GM19395 (cell line): ENCODE measurements around the gene DUSP15.
"Not testable (repeated sequence)": the region's sequence is repeated elsewhere in the genome, so short reads cannot be mapped to it uniquely, and the experiment has no call there.

Source experiments
- ATAC-seq: cut with Tn5 transposase; IDR thresholded peaks from one replicate; pipeline ENCODE4 v1.9.1; 2021; ENCODE audit warnings: mild to moderate bottlenecking, moderate library complexity; ENCODE audit not compliant: unreplicated experiment

DUSP15 gene

DNA sequence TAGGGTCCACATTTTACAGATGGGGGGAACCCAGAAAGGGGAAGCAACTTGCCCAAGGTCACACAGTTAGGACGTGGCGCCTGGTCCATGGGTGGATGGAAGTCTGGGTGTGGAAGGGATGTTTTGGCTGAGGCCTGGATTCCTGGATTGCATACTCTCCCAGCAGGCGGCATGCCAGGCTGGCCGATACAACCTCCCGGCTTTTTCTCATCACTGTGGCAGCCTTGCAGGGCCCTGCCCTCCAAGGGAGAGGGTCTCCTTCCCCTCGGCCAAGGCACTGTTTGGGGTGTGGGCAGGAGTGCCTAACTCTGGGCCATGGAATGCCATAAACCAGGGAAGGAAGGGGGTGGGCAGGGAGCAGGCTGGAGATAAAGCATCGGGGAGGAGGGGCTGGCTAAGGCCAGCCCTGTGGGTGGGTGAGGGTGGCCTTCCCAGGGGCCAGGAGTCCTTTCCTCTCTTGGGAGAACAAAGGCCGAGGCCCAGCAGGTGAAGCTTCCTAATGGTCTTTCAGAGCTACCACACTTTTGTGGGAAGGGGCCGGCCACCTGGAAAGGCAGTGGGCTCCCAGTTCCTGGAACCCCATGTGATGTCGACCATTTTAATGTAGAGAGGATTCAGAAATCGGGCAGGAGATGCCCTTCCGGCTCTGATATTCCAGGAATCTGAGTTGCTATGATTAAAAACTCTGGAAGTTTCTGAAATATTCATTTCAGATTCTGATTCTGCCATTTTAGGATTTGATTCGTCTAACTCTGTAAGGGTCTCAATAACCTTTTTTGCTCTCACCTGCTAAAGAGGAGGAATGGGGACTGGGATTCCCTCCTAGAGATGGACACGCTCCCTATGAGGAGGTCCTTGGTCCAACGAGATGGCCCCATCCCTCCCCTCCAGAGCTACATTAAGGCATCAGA, 29.2 kb downstream of the DUSP15 start:
- no peak for ATAC-seq

DNA sequence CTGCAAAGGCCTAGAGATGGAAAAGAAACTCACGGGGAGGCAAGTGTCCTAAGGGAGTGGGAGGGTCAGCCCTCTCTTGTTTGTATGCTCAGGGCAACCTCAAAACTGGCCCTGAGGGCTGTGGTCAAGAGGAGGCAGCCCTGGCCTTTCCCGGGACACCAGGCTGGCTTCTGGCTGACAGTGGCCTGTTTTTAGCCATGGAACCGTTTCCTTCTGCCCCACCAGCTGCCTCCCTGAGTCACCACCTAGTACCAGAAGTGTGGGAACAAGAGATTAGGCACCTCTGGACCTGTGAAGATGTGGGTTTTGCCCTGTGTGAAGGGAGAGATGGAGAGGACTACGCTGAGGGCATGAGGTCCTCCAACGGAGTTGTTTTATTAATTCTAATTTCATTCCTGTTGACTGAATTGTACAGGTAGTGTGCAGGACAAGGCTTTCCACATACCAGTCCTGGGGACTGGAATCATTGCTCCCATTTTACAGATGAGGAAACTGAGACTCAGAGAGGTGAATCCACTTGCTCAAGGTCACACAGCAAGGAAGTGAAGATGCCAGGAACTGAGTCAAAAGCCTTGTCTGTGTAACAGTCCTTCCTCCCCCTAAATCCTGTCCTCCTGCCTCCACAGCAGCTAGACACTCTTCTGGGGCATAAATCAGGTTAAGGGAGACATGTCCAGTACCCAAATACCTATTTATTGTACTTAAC, 30.4 kb downstream of the DUSP15 start:
- no peak for ATAC-seq

DNA sequence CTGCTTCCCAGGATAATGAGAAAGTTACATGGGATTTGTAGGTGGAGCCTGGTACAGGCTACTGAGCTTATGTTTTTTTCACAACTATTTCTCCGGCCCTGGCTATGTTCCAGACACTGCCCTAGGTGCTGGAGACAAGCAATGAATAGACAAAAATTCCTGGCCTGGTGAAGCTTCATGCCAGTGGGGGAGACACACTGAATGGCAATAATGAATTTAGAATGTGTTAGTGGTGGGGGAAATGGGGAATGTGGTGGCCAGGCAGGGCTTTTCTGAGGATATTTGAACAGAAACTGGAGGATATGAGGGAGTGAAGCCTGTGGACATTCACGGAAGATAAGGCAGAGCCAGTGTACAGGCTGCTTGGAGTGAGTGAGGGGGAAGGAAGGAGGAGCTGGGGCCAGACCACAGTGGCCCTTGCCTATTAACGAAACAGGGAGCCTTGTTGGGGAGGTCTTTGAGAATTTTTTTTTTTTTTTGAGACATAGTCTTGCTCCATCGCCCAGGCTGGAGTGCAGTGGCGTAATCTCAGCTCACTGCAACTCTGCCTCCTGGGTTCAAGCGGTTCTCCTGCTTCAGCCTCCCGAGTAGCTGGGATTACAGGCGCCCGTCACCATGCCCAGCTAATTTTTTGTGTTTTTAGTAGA, 31.6 kb downstream of the DUSP15 start:
- ATAC-seq = no peak

DNA sequence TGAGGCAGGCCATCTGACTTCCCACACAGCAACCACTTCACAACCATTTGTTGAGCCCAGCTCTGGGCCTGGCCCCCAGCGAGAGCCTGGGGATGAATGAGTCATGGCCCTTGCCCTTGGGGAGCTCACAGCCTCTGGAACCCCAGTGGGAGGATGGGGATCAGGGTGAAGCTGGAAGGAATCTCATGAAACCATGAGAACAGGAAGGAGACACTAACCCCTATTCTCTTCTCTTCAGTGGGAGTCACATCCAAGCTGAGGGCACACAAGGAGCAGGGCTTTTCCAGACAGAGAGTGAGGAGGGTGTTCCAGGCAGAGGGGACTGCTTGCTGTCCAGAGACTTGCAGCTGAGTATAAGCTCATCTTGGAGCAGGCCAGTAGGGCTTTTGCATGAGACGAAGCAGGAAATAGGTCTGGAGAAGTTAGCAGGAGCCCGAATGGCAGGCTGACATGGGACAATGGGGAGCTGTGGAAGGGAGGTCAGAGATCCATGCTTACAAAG, 32.4 kb downstream of the DUSP15 start:
- ATAC-seq = no peak

DNA sequence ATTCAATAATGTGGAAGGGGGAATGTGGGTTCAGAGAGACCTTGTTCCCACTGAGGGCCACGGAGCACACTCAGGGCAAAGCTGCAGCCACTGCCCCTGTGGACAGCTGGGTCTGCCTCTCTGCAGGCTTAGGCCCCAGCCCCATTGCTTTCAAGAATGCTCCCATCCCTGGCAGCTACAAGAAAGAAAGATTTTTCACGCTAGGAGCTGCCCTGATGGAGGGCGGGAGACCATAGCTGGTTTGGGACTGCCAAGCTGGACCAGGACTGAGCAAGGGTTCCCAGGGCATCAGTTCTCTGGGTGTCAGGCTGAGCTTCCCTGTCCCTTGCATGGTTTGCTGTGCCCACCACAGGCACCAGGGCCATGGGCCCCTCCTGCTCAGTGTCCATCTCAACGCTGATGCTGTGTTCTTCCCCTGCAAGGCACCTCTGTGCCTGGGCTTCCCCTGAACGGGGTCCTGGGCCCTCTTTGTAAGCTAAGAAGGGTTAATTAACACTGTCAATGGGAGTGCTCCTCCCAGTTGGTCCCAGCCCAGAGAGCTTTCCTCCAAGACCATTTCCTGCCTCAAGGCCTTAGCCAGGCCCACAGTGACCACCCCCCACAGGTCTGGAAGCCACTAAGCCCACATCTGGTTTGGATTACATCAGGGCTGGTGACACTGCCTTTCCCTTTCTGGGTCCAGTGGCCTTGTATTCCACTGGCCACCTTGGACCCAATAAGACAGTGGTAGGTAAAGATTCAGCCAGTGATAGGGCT, 33.3 kb downstream of the DUSP15 start:
- ATAC-seq = no peak

DNA sequence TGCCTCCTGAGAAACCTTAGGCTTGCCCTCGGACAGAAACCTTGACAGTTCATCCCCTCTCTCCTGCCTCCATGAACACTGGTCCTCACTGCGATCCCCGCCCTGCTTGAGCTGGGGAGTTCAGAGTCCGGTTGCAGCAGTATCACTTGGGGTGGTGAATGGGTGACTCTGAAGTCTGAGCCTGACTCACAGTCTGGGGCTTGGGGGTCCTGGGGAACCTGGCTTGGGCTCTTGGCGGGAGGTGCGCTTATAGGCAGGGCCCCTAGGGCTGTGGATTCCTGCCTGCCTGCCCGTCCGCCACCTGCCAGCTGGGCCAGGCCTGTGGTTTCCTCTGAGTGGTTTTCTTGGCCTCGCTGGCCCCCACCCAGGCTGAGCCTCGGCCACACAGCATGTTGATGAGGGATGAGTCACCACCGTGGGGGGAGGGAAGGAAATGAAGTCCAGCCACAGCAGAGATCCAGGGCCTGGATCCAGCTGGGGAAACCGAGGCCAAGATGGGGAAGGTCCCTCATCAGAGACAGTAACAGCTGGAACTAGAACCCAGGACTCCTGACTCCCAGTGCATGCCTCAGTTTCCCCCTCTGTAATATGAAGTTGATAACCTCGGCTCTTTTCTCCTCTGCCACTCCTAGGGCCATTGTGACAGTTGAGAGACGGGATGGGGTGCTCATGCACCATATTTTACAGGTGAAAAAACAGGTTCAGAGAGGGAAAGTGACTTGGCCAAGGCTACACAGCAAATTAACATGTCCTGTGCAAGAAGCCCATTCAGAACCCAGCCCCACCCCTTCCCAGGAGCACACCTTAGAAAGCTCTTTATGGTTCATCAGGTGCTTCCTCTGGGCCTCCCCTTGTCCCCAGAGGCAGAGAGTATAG, 34.1 kb downstream of the DUSP15 start:
- peak; percentile 73 for ATAC-seq

DNA sequence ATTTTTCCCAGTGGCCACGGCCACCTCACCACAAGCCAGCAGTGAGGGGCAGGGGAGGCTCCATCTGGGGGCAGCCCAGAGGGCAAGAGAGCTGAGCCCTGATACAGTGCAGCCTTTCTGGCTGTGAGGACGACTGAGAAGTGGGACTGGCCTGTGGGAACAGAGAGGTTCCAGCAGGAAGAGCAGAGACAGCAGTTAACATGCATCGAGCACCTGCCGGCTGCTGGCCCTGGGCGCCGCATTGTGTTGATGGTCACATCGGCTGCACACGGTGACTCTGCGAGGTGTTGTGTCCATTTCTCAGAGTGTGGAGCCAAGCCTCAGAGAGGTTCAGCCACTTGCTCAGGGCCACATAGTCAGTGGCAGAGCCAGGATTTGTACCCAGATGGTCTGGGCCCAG, 34.8 kb downstream of the DUSP15 start:
- peak; percentile 24 for ATAC-seq

DNA sequence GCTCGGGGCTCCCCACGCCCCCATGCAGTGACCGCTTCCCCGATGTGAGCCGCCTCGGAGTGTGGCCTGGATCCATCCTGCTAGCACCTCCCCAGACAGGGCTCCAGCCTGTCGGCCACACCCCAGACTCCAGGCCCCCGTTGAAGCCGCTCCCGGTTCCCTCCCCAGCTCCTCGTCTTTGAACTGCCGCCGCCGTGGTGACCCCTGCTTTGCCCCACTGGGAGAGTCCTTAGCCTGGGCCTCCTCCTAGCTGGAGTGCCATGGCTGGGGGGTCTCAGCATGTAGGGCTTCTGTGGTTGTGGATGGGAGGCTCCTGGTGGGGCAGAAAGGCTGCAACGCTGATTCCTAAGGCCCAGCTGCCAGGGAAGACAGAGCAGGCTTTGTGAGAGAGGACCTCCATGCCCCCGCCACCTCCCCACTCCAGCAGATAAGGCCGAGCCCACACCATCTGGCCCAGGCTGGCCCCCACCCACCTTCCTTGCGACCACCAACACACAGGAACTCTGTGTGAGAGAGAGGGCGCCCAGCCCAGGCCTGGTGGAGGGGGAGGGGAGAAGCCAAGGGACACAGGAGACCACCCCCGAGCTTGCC, 36.3 kb downstream of the DUSP15 start:
- no peak for ATAC-seq

DNA sequence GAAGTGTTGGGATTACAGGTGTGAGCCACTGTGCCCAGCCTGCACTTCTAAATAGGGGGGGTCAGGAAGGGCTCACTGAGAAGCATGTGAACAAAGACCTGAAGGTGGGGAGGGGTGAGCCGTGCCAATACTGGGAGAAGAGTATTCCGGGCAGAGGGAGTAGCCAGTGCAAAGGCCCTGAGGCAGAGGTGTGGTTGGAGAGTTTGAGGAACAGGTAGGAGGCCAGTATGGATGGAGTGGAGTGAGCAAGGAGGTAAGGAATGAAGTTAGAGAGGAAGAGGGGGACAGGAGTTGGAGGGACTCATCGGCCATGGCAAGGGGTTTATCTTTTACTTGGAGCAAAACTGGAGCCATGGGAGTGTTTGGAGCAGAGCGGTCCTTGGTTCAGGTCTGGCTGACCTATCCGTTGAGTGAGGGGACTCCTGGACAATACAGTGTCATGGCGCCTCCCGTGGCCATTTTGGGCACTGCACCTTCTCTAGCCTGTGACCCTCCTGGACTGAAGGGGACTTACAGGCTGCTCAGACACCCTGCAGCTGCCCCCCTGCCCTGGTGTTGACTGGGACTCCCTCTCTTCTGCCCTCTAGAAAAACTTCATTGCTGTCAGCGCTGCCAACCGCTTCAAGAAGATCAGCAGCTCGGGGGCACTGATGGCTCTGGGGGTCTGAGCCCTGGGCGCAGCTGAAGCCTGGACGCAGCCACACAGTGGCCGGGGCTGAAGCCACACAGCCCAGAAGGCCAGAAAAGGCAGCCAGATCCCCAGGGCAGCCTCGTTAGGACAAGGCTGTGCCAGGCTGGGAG, 37.0 kb downstream of the DUSP15 start:
- ATAC-seq = no peak

DNA sequence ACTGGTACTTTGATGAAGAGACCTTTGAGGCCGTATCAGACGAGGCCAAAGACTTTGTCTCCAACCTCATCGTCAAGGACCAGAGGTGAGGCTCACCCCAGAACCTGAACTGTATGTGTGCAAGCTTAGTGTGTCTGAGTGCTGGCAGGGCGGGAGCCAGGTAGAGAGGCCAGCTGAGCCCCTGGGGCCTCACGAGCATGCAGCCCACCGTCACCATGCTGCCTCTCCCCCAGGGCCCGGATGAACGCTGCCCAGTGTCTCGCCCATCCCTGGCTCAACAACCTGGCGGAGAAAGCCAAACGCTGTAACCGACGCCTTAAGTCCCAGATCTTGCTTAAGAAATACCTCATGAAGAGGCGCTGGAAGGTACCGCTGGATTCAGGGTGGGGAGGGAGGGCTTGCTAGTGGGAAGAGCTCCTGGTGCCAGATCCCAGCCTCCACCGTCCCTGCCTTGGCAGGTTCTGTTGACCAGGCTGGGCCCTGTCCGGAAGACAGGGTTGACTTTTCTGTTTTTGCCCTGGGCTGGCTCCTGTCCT, 38.5 kb downstream of the DUSP15 start:
- no peak for ATAC-seq

DNA sequence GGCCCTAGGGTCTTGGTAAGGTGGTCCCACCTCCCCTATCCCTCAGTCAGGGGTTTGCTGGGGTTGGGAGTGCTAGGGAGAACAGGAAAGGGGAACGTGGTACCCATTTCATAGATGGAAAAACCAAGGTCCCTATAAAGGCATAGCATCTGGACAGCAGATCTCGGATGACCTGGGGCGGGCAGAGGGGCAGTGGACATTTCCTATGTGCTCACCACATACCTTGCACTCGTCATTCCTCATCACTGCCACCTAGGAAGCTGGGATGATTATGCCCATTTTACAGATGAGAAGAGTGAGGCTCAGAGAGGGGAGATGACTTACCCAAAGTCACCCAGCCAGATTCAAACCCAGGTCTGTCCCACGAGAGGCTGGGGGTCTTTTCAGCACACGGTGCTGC, 39.1 kb downstream of the DUSP15 start:
- ATAC-seq = no peak

DNA sequence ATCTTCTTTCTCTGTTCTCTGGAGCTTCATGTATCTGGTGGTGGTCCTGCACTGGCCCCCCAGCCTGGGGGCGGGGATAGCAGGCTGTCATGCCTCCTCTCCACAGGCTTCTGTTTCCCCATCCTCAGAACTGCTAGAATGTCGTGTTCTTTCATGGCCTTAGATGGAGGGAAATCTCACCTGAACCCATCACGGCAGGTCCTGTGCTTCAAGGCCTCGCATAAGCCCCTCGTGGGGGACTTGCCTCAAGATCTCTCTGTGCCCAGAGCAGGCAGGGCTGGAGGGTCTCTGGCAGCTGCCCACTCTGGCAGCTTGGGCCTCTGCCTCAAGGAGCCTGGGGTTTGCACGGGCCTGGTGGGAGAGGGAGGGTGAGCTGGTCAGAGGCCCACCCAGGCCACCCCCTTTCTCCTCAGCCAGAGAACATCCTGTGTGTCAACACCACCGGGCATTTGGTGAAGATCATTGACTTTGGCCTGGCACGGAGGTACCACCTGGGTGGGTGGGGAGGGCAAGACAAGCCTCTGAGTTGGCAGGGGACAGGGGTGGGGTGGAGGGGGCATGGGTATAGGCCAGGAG, 39.8 kb downstream of the DUSP15 start:
- ATAC-seq = no peak

DNA sequence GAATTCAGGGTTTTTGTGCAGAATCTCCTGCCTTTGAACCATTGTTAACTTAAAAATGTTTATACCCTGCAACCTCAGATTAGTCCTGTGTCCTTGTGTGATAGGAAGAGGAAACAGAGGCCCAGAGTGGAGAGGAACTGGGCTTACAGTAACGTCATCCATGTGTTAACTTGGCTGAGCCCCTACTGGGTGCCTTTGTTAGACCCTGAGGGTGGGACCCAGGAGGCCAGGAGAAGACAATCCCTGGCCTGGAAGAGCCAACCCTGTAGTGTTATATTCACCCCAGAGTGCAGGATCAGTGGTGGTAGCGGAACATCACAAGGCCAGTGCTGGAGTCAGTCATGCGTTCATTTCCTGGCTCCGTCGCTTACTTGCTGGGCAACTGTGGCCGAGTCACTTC, 40.6 kb downstream of the DUSP15 start:
- ATAC-seq = no peak

DNA sequence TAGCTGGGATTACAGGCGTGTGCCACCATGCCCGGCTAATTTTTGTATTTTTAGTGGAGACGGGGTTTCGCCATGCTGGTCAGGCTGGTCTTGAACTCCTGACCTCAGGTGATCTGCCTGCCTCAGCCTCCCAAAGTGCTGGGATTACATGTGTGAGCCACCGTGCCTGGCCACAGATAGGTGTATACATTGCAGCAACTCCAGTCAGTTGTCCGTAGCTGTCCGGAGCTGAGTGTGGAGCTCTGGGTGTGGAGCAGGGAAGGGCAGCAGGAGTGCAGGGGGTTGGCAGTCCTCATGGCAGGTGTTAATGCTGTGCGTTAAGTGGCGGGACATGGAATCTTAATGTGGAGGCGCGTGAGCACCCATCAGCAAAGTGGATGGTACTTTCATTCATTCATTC, 42.3 kb downstream of the DUSP15 start:
- ATAC-seq = not testable (repeated sequence)

DNA sequence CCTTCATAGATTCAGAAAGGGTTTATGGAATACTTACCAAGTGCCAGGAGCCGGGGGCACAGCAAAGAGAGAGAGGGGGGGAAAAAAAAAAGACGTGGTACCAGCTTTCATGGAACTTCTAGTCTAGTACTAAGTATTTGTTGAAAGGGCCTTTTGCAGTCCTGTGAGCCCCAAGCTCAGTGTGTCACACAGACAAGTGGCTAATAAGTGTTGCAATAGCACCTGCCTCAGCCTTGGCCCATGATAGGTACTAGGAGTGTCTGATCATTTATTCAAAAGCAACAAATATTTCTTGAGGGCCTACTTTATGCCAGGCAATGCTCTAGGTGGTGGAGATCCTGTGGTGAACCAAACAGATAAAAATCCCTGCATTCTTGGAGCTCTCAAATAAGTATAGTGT, 43.3 kb downstream of the DUSP15 start:
- no peak for ATAC-seq

DNA sequence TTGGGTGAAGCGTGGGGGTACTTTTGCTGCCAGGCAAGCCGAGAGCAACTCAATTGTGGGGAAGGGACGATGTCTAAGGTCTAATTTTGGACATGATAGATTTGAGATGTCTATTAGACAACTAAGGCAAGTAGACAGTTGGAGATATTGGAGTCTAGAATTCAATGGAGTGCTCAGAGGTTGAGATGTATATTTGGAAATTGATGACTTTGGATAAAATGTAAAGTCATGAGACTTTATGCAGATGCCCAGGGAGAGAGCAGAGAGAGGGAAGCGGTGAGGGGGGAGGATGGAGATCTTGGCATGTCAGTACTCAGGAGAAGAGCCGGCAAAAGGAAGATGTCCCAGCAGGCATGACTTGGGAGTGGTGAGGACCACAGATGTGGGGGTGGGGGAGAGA, 44.3 kb downstream of the DUSP15 start:
- ATAC-seq = no peak

DNA sequence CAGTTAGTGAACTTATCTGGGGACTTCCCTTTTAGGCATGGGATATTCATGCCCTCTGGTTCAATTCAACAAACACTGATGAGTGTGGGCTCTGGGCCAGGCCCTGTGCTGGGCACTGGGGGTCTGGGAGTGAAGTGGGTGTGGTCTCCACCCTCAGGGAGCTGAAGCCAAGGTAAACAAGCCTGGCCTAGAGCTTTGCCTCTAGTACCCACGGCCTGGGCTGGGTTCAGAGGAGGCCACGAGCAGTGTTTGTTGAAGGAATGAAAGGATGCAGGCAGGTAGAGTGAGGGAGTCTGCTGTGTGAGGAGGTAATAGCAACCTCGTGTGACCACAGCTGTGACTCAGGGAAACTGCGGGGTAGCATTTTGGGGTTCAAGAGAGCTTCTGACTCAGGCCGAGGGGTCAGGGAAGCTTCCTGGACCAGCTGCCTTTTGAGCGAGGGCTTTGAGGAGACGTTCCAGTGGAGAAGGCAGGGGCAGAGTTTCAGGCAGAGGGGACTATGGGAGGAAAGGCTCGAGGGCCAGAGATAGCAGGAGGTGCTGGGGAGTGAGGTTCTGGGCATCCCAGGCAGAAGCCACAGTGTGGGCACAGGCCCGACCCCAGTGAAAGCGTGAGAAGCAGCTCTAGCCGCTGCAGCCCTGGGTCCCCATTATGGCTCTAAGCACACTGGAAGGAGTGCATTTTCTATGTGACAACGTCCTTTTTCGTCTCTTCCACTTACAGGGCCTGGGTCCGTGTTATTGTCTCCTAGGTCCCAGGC, 45.6 kb downstream of the DUSP15 start:
- no peak for ATAC-seq
